Bone marrow (tissue), 2 donors: ENCODE data around the gene SLC16A12.

Source experiments
- DNase-seq, 2 donors: peaks; one replicate each; lab custom pipeline; 2025; lab: John Stamatoyannopoulos, UW

SLC16A12 gene

GRCh38 chr10:89535171-89536012 is at the start of gene SLC16A12:
Gene SLC16A12 (minus strand): TSS chr10:89535594. CDS start chr10:89462578, 73,016 bp downstream.
- DNase-seq, result no peak

GRCh38 chr10:89582022-89582421 is 46.6 kb upstream of the SLC16A12 start:
- DNase-seq, result no peak

- DNase-seq, result no peak
These were observed 44.8 kb upstream of the SLC16A12 start for GRCh38 chr10:89580243-89580642.

- DNase-seq, result no peak
These were observed 41.3 kb upstream of the SLC16A12 start for GRCh38 chr10:89576696-89577095.

- DNase-seq, result no peak
These were observed 40.6 kb upstream of the SLC16A12 start for GRCh38 chr10:89576022-89576421.

GRCh38 chr10:89575031-89575430 is 39.6 kb upstream of the SLC16A12 start:
- no peak for DNase-seq

GRCh38 chr10:89574368-89574767 is 39.0 kb upstream of the SLC16A12 start:
- no peak for DNase-seq

- DNase-seq, result no peak
These were observed 32.3 kb upstream of the SLC16A12 start for GRCh38 chr10:89567576-89568245.

GRCh38 chr10:89566992-89567391 is 31.6 kb upstream of the SLC16A12 start:
- no peak for DNase-seq

GRCh38 chr10:89566095-89566950 is 30.9 kb upstream of the SLC16A12 start:
- no peak for DNase-seq

GRCh38 chr10:89565180-89565579 is 29.8 kb upstream of the SLC16A12 start:
- no peak for DNase-seq

GRCh38 chr10:89563861-89564478 is 28.6 kb upstream of the SLC16A12 start:
- DNase-seq, result peak in 1 of 2 donors; percentile 15

GRCh38 chr10:89563311-89563710 is 27.9 kb upstream of the SLC16A12 start:
- no peak for DNase-seq

GRCh38 chr10:89556600-89556999 is 21.2 kb upstream of the SLC16A12 start:
- DNase-seq, result no peak

GRCh38 chr10:89555688-89556445 is 20.5 kb upstream of the SLC16A12 start:
- no peak for DNase-seq

- DNase-seq, result no peak
These were observed 19.0 kb upstream of the SLC16A12 start for GRCh38 chr10:89554433-89554832.

GRCh38 chr10:89553064-89553734 is 17.8 kb upstream of the SLC16A12 start:
- no peak for DNase-seq

- DNase-seq, result no peak
These were observed 16.8 kb upstream of the SLC16A12 start for GRCh38 chr10:89552213-89552612.

- DNase-seq, result no peak
These were observed 15.1 kb upstream of the SLC16A12 start for GRCh38 chr10:89550509-89550908.

- DNase-seq, result no peak
These were observed 14.1 kb upstream of the SLC16A12 start for GRCh38 chr10:89549510-89549909.

- no peak for DNase-seq
These were observed 13.3 kb upstream of the SLC16A12 start for GRCh38 chr10:89548673-89549072.
